ENCODE results near the gene EVX2. TPM values are rescaled to one million over a fixed set of nuclear protein-coding genes. Genes with fewer than 3 reads are reported as not detected.

EVX2 gene
- total RNA-seq, 1 donor from 2014 or later: not detected

- no peak for TF ChIP-seq CTCF (IDR thresholded peaks at IDR 0.05)
- Mint-ChIP-seq H3K27ac (ENCODE audit: unreplicated experiment) (no peak overlapping the region), H3K4me1 (ENCODE audit: unreplicated experiment) (peaks cover 24% of the 10 kb centered on the region), H3K4me3 (ENCODE audit: unreplicated experiment) (peak overlapping the region; percentile 8), H3K9me3 (ENCODE audit: unreplicated experiment) (no peaks in the 10 kb centered on the region), H3K36me3 (ENCODE audit: unreplicated experiment) (no peaks in the 10 kb centered on the region), H3K27me3 (ENCODE audit: unreplicated experiment) (peaks cover 85% of the 10 kb centered on the region)
- DNase-seq (ENCODE audit: extremely low spot score, unreplicated experiment): no peak
Measured at GRCh38 chr2:176080540-176081375, 3.0 kb downstream of the EVX2 start.

GRCh38 chr2:176079831-176080539 lies 3.8 kb downstream of the EVX2 start:
- H3K27me3 Mint-ChIP-seq (ENCODE audit: unreplicated experiment): peaks cover 85% of the 10 kb centered on the region
- H3K4me3 Mint-ChIP-seq (ENCODE audit: unreplicated experiment): peak overlapping the region; percentile 27
- H3K27ac Mint-ChIP-seq (ENCODE audit: unreplicated experiment): no peak overlapping the region
- TF ChIP-seq CTCF (IDR thresholded peaks at IDR 0.05): peak; percentile 68
- peaks cover 24% of the 10 kb centered on the region for H3K4me1 Mint-ChIP-seq (ENCODE audit: unreplicated experiment)
- H3K36me3 Mint-ChIP-seq (ENCODE audit: unreplicated experiment): no peaks in the 10 kb centered on the region
- no peak for DNase-seq (ENCODE audit: extremely low spot score, unreplicated experiment)
- no peaks in the 10 kb centered on the region for H3K9me3 Mint-ChIP-seq (ENCODE audit: unreplicated experiment)

- Mint-ChIP-seq H3K27ac (ENCODE audit: unreplicated experiment) (no peak overlapping the region), H3K36me3 (ENCODE audit: unreplicated experiment) (no peaks in the 10 kb centered on the region), H3K4me1 (ENCODE audit: unreplicated experiment) (peaks cover 19% of the 10 kb centered on the region), H3K4me3 (ENCODE audit: unreplicated experiment) (peak overlapping the region; percentile 27), H3K27me3 (ENCODE audit: unreplicated experiment) (peaks cover 85% of the 10 kb centered on the region), H3K9me3 (ENCODE audit: unreplicated experiment) (no peaks in the 10 kb centered on the region)
- TF ChIP-seq CTCF (IDR thresholded peaks at IDR 0.05): no peak
- no peak for DNase-seq (ENCODE audit: extremely low spot score, unreplicated experiment)
Measured at GRCh38 chr2:176079285-176079830, 4.4 kb downstream of the EVX2 start.

- Mint-ChIP-seq H3K4me1 (ENCODE audit: unreplicated experiment) (peaks cover 18% of the 10 kb centered on the region), H3K9me3 (ENCODE audit: unreplicated experiment) (no peaks in the 10 kb centered on the region), H3K4me3 (ENCODE audit: unreplicated experiment) (no peak overlapping the region), H3K27me3 (ENCODE audit: unreplicated experiment) (peaks cover 82% of the 10 kb centered on the region), H3K27ac (ENCODE audit: unreplicated experiment) (no peak overlapping the region), H3K36me3 (ENCODE audit: unreplicated experiment) (no peaks in the 10 kb centered on the region)
- no peak for DNase-seq (ENCODE audit: extremely low spot score, unreplicated experiment)
- no peak for TF ChIP-seq CTCF (IDR thresholded peaks at IDR 0.05)
Measured at GRCh38 chr2:176078541-176079284, 5.0 kb downstream of the EVX2 start.

Measured in osteocyte (in vitro differentiated cells).